ENCODE measurements around the gene CNKSR3.
"Not testable (repeated sequence)": the region's sequence is repeated elsewhere in the genome, so short reads cannot be mapped to it uniquely, and the experiment has no call there.

CNKSR3 gene

GRCh38 chr6:154510144-154510905 lies at the start of gene CNKSR3:
TSS of gene CNKSR3 (minus strand) at chr6:154510685. CDS start at chr6:154510114, 571 bp downstream.
- DNase-seq = peak; percentile 81

- no peak for DNase-seq
Observed at GRCh38 chr6:154558984-154559383, 48.5 kb upstream of the CNKSR3 start.

- no peak for DNase-seq
Observed at GRCh38 chr6:154558513-154558912, 48.0 kb upstream of the CNKSR3 start.

GRCh38 chr6:154555073-154555677 lies 44.7 kb upstream of the CNKSR3 start:
- no peak for DNase-seq

GRCh38 chr6:154554491-154554890 lies 44.0 kb upstream of the CNKSR3 start:
- no peak for DNase-seq

- no peak for DNase-seq
Observed at GRCh38 chr6:154550779-154551178, 40.3 kb upstream of the CNKSR3 start.

- no peak for DNase-seq
Observed at GRCh38 chr6:154549179-154549578, 38.7 kb upstream of the CNKSR3 start.

GRCh38 chr6:154548130-154548830 lies 37.8 kb upstream of the CNKSR3 start:
- no peak for DNase-seq

GRCh38 chr6:154543628-154544027 lies 33.1 kb upstream of the CNKSR3 start:
- no peak for DNase-seq

GRCh38 chr6:154542747-154543146 lies 32.3 kb upstream of the CNKSR3 start:
- no peak for DNase-seq

- DNase-seq = not testable (repeated sequence)
Observed at GRCh38 chr6:154541837-154542236, 31.4 kb upstream of the CNKSR3 start.

GRCh38 chr6:154539593-154540269 lies 29.2 kb upstream of the CNKSR3 start:
- DNase-seq = no peak

GRCh38 chr6:154538640-154539191 lies 28.2 kb upstream of the CNKSR3 start:
- no peak for DNase-seq

GRCh38 chr6:154537511-154538325 lies 27.2 kb upstream of the CNKSR3 start:
- DNase-seq = peak; percentile 17

GRCh38 chr6:154536999-154537398 lies 26.5 kb upstream of the CNKSR3 start:
- no peak for DNase-seq

- no peak for DNase-seq
Observed at GRCh38 chr6:154536255-154536654, 25.8 kb upstream of the CNKSR3 start.

GRCh38 chr6:154535851-154536250 lies 25.4 kb upstream of the CNKSR3 start:
- no peak for DNase-seq

GRCh38 chr6:154535147-154535546 lies 24.7 kb upstream of the CNKSR3 start:
- no peak for DNase-seq

- no peak for DNase-seq
Observed at GRCh38 chr6:154534531-154534930, 24.0 kb upstream of the CNKSR3 start.

GRCh38 chr6:154532426-154532825 lies 21.9 kb upstream of the CNKSR3 start:
- DNase-seq = no peak

- DNase-seq = no peak
Observed at GRCh38 chr6:154529957-154530356, 19.5 kb upstream of the CNKSR3 start.

- DNase-seq = no peak
Observed at GRCh38 chr6:154528310-154528915, 17.9 kb upstream of the CNKSR3 start.
